ENCODE measurements around the gene MSGN1.
A peak's percentile ranks its signal among the peaks of the same experiment; 100 is the strongest.

MSGN1 gene

DNA sequence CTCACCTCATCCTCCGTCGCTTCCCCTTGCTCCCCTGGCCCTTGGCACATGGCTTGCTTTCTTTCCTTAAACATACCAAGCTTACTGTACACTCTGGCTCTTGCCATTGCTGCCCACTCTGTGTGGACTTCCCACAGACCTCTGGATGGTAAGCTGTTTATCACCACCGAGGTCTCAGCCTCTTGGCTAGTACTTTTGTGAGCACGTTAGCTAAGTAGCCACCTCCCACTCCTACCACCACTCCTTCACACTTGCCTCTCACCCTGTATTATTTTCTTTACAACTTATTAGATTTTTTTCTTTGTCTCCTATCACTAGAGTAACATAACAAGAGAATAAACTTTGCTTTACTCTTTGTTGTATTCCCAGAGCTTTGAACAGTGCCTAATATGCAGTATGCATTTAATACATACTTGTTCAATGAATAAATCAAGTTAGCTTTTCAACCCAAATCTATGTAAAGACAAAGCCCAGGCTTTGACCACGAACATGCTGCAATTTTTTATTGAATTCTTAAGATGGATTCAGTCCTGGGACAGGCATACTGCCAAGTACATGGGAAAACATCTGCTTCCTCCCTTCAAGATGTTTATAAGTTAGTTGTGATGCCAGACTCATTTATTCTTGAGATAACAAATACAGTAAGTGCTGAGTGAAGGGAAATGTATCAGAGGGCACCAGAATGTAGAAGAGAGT is 25.0 kb upstream of the MSGN1 start:
- H3K36me3 ChIP-seq, result no peaks in the 10 kb centered on the region; a peak in 1 of 22 replicates

DNA sequence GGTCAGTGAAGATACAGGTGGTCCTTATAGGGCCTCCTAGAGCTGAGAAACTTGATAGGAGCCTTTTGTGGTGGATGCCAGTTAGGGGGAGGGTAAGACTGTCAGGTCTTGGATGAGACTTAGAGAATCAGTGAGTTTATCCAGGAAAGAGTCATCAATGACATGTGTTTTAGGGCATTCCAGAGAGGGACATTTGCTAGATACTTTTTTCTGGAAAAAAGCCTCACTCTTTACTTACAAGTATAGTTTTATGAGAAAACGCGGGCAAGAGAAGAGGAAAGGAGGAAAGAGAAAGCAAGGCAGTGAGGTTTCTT is 24.5 kb upstream of the MSGN1 start:
- H4K20me1 ChIP-seq, result no peaks in the 10 kb centered on the region
- H3K4me3 ChIP-seq, result no peak overlapping the region
- H3K9me3 ChIP-seq (replicated peaks in 1 of 11), result no peaks in the 10 kb centered on the region
- no peak for TF ChIP-seq Cebpa-rat (IDR thresholded peaks at IDR 0.05)
- peak overlapping the region in 9 of 11 experiments; percentile 37 to 68 (median 60); a peak in 17 of 22 replicates for H3K27ac ChIP-seq
- H3K4me2 ChIP-seq, result peak overlapping the region; percentile 34 to 78 (median 60)
- peaks cover 36 to 71% (median 59%) of the 10 kb centered on the region in 10 experiments for H3K4me1 ChIP-seq
- no peaks in the 10 kb centered on the region for H3K36me3 ChIP-seq
- H3K27me3 ChIP-seq, result no peaks in the 10 kb centered on the region
- 0 out of 22 replicates have a peak overlapping the region, but pooled peaks of 1 of the 11 experiments have one; percentile 9 for H3K9ac ChIP-seq

More for the DNA sequence above, 25.0 kb upstream of the MSGN1 start:
- Histone ChIP-seq H3K4me3 (no peak overlapping the region), H3K4me2 (peak overlapping the region; percentile 34 to 78 (median 60); a peak in 21 of 22 replicates), H4K20me1 (no peaks in the 10 kb centered on the region), H3K4me1 (peaks cover 34 to 69% (median 57%) of the 10 kb centered on the region in 10 experiments), H3K9me3 (replicated peaks in 1 of 11) (no peaks in the 10 kb centered on the region), H3K27ac (peak overlapping the region in 9 of 11 experiments; percentile 37 to 68 (median 60); a peak in 17 of 22 replicates), H3K27me3 (no peaks in the 10 kb centered on the region), H3K9ac (peak overlapping the region in 1 of 11 experiments; percentile 9; a peak in 1 of 22 replicates)
- TF ChIP-seq Cebpa-rat (IDR thresholded peaks at IDR 0.05), result no peak

DNA sequence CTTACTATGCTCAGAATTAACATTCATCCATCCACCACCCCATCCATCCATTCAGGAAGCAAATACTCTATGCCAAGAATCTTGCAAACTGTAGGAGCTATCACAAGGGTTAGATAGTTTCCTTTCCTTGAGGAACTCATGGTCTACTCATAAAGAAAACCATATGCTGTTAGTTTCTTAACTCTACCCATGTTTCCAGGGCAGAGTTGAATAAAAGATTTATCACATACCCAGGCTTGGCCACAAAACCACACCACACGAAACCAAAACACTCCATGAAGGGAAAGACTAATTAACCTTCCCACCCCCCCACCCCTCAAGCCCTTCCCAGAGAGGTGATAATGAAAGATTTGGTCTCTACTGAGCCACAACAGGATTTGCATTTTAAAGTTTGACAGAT is 23.7 kb upstream of the MSGN1 start:
- no peak overlapping the region for H3K4me3 ChIP-seq
- H3K9me3 ChIP-seq (replicated peaks in 1 of 11), result no peaks in the 10 kb centered on the region
- H3K4me1 ChIP-seq, result peaks cover 36 to 69% (median 59%) of the 10 kb centered on the region in 10 experiments
- no peak overlapping the region for H3K9ac ChIP-seq
- H3K36me3 ChIP-seq, result no peaks in the 10 kb centered on the region
- TF ChIP-seq Cebpa-rat (IDR thresholded peaks at IDR 0.05), result no peak
- no peaks in the 10 kb centered on the region for H3K27me3 ChIP-seq
- H4K20me1 ChIP-seq, result no peaks in the 10 kb centered on the region
- peak overlapping the region in 9 of 11 experiments; percentile 37 to 68 (median 60); a peak in 13 of 22 replicates for H3K27ac ChIP-seq
- H3K4me2 ChIP-seq, result peak overlapping the region; percentile 34 to 81 (median 65)

DNA sequence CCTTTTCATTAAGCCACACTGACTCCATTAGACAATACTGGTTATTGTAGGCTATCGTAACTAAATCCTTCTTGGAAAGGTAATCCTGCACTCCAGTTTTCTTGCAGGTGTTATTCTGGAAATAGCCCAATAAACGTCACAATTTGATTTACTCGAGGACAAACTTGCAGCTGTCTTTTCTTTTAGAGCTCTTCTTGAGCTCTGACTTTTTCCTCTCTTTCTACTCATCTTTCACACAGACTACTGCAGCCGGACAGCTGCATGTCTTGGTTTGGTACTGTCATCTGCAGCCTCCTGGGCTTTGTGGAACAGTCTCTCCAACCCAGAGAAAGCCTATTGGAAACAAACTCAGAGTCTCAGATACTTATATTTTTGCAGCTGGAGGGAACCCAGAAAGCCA is 23.0 kb upstream of the MSGN1 start:
- TF ChIP-seq Cebpa-rat (IDR thresholded peaks at IDR 0.05), result no peak
- Histone ChIP-seq H3K27me3 (no peaks in the 10 kb centered on the region), H4K20me1 (no peaks in the 10 kb centered on the region), H3K36me3 (0 out of 22 replicates have a peak, but pooled peaks cover 0 to 3% (median 0%) of the 10 kb centered on the region in 11 experiments), H3K4me3 (no peak overlapping the region), H3K27ac (peak overlapping the region in 7 of 11 experiments; percentile 25 to 61 (median 41); a peak in 11 of 22 replicates), H3K4me2 (peak overlapping the region in 9 of 11 experiments; percentile 41 to 81 (median 69); a peak in 19 of 22 replicates), H3K4me1 (peaks cover 36 to 66% (median 63%) of the 10 kb centered on the region in 10 experiments), H3K9ac (peak overlapping the region in 5 of 11 experiments; percentile 4 to 42 (median 11); a peak in 5 of 22 replicates), H3K9me3 (replicated peaks in 1 of 11) (no peaks in the 10 kb centered on the region)

DNA sequence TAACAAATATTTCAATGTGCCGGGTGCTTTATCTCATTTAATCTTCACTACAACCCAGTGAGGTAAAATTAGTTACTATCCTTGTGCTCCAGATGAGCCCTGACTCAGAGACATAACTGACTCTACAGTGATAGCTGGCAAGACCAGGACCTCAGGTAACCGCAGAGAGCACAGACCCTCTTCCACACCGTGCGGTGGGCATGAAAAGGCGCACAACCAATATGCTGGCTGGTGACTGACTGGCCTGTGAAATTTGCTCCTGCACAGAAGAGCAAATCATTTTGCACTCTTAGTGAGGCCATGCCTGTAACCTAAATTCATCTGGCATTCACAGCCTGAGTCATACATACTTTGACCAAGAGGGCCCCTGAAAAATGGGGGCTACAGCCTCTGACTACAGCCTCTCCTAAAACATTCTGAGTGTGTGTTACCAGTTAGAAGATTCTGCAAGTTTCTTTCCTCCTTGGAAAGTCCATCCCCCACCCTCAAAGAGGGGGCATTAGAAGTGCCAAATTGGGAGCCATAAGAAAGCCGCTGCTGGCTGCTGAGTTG is 22.4 kb upstream of the MSGN1 start:
- peaks cover 38 to 72% (median 68%) of the 10 kb centered on the region in 10 experiments for H3K4me1 ChIP-seq
- no peaks in the 10 kb centered on the region for H3K9me3 ChIP-seq (replicated peaks in 1 of 11)
- no peak overlapping the region for H3K4me3 ChIP-seq
- peak overlapping the region; percentile 1 to 81 (median 68); a peak in 19 of 22 replicates for H3K4me2 ChIP-seq
- H4K20me1 ChIP-seq, result no peaks in the 10 kb centered on the region
- no peaks in the 10 kb centered on the region for H3K27me3 ChIP-seq
- H3K36me3 ChIP-seq, result 0 out of 22 replicates have a peak, but pooled peaks cover 0 to 4% (median 0%) of the 10 kb centered on the region in 11 experiments
- H3K27ac ChIP-seq, result peak overlapping the region in 8 of 11 experiments; percentile 25 to 61 (median 42); a peak in 13 of 22 replicates
- TF ChIP-seq Cebpa-rat (IDR thresholded peaks at IDR 0.05), result no peak
- peak overlapping the region in 5 of 11 experiments; percentile 4 to 42 (median 11); a peak in 5 of 22 replicates for H3K9ac ChIP-seq

DNA sequence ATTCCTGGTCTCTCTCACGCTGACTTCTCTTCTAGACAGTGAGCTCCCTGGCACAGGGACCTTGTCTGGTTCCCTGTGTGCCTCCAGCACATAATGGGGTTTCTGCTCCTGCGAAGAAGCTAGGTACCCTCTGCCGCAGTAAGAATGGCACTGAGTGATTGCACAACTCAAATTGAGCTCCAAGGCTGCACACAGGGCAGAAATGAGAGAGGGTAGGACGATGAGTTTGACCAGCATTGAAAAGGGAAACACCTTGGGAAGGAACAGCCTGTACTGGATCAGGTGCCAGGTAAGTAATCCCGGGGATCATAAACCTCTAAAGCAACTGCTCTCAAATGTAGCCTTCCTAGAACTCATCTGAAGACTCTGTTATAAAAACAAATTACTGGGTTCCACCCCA is 21.0 kb upstream of the MSGN1 start:
- peak in 3 of 11 experiments; percentile 16 to 72 (median 26); a peak in 2 of 22 replicates for TF ChIP-seq Cebpa-rat (IDR thresholded peaks at IDR 0.05)
- H3K27me3 ChIP-seq, result no peaks in the 10 kb centered on the region
- no peaks in the 10 kb centered on the region for H4K20me1 ChIP-seq
- H3K36me3 ChIP-seq, result 0 out of 22 replicates have a peak, but pooled peaks cover 0 to 4% (median 0%) of the 10 kb centered on the region in 11 experiments
- H3K27ac ChIP-seq, result peak overlapping the region in 5 of 11 experiments; percentile 3 to 33 (median 22); a peak in 7 of 22 replicates
- no peaks in the 10 kb centered on the region for H3K9me3 ChIP-seq (replicated peaks in 1 of 11)
- peaks cover 52 to 85% (median 82%) of the 10 kb centered on the region in 10 experiments for H3K4me1 ChIP-seq
- no peak overlapping the region for H3K4me3 ChIP-seq
- H3K4me2 ChIP-seq, result peak overlapping the region; percentile 41 to 81 (median 59); a peak in 19 of 22 replicates
- no peak overlapping the region for H3K9ac ChIP-seq

DNA sequence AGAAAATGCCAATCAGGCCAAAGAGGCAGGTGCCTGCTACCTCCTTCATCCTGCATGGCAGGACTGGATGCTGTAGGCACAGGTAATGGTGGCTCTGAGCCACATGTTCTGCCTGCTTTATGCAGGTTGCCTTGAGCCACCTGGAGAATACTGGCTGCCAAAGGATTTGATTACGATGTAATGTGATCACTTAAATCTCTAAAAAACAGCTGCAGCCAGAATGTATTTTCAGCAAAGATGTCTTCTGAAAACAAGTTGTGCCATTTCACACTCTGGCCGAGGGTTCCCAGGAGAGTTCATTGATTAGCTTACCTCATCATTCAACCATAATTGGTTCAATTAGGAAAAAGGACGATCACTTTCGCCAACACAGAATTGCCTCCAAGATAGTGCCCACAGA is 17.9 kb upstream of the MSGN1 start:
- TF ChIP-seq Cebpa-rat (IDR thresholded peaks at IDR 0.05), result no peak
- peaks cover 64 to 86% (median 83%) of the 10 kb centered on the region in 10 experiments for H3K4me1 ChIP-seq
- H3K9me3 ChIP-seq (replicated peaks in 1 of 11), result no peaks in the 10 kb centered on the region
- no peak overlapping the region for H3K4me3 ChIP-seq
- 0 out of 22 replicates have a peak, but pooled peaks cover 0 to 4% (median 0%) of the 10 kb centered on the region in 11 experiments for H3K36me3 ChIP-seq
- H3K27ac ChIP-seq, result peak overlapping the region in 7 of 11 experiments; percentile 7 to 100 (median 99); a peak in 7 of 22 replicates
- H4K20me1 ChIP-seq, result no peaks in the 10 kb centered on the region
- H3K9ac ChIP-seq, result no peak overlapping the region; a peak in 1 of 22 replicates
- H3K4me2 ChIP-seq, result peak overlapping the region in 9 of 11 experiments; percentile 1 to 91 (median 80); a peak in 13 of 22 replicates
- H3K27me3 ChIP-seq, result no peaks in the 10 kb centered on the region

DNA sequence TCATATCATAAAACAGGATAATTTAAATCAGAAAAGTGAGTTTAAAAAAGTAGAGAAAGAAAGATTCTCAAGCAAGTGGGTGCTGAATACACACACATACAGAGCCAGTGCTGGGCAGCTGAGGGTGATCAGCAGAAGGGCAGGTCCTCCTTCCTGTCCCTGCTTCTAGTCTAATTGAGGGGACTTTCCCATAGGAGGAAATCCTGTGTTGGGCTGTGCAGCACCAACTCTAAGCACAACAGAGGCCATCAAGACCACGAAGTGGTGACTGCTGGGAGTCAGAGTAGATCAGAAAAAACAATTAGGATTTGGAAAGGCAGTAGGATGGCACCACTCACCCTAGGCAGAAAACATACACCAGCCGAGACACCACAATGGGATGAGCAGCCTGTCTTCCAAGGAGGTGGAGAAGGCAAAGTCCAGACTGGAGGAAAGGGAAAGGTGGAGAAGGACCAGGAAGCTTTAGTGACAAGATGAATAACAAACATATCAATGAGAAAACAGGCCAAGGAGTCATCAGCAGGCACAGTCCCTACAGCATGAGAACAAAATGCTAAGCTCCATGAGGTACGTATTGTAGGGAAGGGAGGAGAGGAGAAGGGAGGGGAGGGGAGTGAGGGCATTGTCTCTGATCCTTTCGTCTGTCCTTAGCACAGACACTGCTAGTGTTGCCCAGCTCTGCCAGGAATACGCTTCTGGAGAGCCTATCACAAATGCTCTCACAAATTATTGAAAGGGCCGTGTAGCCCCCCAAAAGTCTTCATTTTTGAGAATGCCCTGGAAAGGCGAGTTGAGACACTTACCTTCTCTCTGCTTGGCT is 16.7 kb upstream of the MSGN1 start:
- H3K4me1 ChIP-seq, result peaks cover 70 to 85% (median 81%) of the 10 kb centered on the region in 10 experiments
- H3K9me3 ChIP-seq (replicated peaks in 1 of 11), result no peaks in the 10 kb centered on the region
- H3K9ac ChIP-seq, result peak overlapping the region; percentile 24 to 95 (median 64); a peak in 18 of 22 replicates
- peak overlapping the region; percentile 52 to 91 (median 79) for H3K4me2 ChIP-seq
- H3K27ac ChIP-seq, result peak overlapping the region; percentile 40 to 100 (median 99); a peak in 21 of 22 replicates
- H3K4me3 ChIP-seq, result peak overlapping the region in 7 of 10 experiments; percentile 11 to 52 (median 45); a peak in 11 of 20 replicates
- TF ChIP-seq Cebpa-rat (IDR thresholded peaks at IDR 0.05), result no peak
- no peaks in the 10 kb centered on the region for H3K27me3 ChIP-seq
- H3K36me3 ChIP-seq, result 0 out of 22 replicates have a peak, but pooled peaks cover 0 to 4% (median 0%) of the 10 kb centered on the region in 11 experiments
- H4K20me1 ChIP-seq, result no peaks in the 10 kb centered on the region

All from BLaER1 treated with 17β-estradiol and CSF1 and Interleukin-3, amounts not matched to agents 10 nM and 100 nM (cell line).